Activated naive CD4-positive, alpha-beta T cell (primary cell): ENCODE data around the gene PSMD9.

ENCODE experiments used
- DNase-seq, 4 experiments: peaks; one replicate each; lab custom pipeline; 2025; lab: John Stamatoyannopoulos, UW

PSMD9 gene

GRCh38 chr12:121955258-121956237 lies 67.0 kb downstream of the PSMD9 start:
- DNase-seq: no peak

DNA sequence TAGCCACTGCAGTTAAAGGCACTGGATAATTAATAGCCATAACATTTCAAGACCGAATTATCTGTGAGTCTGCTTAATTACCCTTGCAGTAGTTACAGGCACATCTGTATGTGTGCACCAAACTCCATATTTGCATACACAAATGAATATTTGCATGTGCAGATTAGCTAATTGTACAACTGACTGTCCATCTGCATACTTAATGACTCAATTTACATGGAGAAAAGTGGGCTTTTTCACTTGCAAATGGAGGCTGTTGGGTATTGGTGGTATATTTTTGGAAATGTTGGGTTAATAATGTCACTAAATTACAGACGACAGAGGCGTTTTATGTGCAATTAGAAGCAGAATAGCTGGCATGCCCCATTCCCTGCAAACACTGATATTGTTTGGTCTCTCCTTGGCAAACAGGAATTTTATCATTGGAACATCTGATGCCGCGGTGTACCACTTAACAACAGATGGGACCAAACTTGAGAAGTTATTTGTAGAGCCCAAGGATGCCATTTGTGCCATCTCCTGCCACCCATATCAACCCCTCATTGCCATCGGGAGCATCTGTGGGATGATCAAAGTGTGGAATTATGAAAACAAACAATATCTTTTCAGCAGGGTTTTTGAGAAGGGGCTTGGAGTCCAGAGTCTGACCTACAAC lies 69.4 kb downstream of the PSMD9 start:
- no peak for DNase-seq

DNA sequence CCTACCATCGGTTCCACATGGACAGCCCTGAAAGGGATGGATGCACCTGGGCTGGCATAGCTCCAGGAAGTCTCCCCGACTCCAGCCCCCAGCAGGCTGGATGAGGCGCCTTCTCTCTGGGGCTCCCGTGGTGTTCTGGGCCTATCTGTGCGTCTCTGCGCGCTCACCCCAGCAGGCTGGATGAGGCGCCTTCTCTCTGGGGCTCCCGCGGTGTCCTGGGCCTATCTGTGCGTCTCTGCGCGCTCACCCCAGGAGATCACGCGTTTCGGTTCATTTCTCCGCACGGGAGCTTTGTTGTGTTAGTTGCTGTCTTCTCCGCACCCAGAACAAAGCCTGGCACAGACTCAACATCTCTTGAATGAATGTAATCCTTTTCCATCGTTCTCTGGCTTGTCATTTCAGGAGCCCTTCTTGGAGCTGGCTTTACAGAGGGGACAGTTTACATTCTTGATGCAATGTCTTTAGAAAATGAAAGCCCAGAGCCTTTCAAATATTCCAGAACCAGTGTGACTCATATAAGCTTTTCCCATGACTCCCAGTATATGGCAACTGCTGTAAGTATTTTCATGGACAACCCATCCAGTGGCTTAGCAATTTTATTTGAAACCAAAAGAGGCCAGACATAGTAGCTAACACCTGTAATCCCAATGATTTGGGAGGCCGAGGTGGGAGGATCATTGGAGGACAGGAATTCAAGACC lies 70.1 kb downstream of the PSMD9 start:
- DNase-seq: no peak

GRCh38 chr12:121960541-121960940 lies 72.0 kb downstream of the PSMD9 start:
- no peak for DNase-seq

- no peak for DNase-seq
These were observed 72.7 kb downstream of the PSMD9 start for GRCh38 chr12:121961195-121961879.

DNA sequence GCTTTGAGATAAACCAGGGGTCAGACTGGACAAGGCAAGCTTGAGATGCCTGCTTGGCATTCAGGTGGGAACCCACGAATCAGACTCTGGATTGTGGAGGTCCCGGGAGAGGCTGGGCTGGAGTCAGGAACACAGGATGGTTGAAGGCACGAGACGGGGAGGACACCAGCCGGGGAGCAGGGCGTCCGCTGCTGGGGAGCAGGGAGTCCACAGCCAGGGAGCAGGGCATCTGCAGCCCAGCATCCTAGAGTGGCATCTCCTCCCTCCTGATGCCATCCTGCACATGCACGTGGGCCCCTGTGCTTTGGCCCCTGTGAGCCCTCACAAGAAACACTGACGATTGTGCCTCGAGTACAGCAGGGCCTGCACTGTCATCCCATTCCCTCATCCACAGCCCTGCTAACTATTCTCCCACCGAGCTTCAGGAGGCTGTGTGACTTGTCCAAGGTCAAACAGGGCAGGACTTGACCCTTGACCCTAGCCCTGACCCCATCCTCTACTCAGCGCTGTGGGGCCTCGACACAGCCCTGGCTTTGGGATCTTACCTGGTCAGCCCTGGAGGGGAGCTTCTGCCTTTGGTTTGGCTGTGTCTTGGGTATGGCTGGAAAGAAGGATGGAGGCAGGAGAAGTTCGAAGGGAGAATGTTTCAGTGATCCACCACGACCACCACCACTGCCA lies 74.9 kb downstream of the PSMD9 start:
- no peak for DNase-seq

DNA sequence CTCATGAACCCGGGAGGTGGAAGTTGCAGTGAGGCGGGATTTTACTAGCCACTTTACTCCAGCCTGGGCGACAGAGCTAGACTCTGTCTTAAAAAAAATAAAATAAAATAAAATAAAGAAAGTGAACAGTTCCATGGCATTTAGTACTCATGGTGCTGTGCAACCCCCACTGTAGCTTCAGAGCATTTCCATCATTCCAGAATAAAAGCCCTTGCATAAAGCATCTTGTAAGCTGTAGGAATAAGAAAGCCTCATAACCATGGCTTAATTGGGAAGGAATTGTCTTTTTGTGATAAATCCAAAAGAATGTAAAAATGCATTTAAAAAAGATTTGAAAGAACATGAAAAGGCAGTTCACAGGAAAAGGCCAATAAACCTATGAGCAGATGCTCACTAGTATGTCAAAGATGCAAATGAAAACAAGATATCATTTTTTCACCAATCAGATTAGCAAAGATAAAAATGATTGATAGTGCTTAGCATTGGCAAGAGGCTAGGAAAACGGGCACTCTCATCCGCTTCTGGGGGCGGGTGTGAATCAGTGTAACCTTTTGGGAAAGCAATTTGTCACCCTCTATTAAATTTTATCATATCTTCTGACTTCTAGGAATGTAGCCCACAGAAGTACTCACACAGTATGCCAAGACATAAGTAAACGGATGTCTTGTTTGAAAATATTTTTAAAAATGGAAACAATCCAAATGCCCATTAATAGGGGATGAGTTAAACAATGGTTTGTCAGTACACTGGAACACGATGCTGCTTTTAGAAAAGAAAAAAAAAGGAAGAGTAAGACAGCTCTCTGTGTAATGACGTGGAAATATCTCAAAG lies 76.4 kb downstream of the PSMD9 start:
- DNase-seq: no peak

GRCh38 chr12:121966959-121967358 lies 78.4 kb downstream of the PSMD9 start:
- no peak for DNase-seq
